AG10803 (cell line): ENCODE results near the gene COL1A2.

Experiments used
- DNase-seq: peaks from one replicate; pipeline ENCODE4 v3.0.0; 2010; ENCODE audit warnings: low read depth
- H3K4me3 ChIP-seq: 2 replicates; pipeline ENCODE4 v1.5.1; 2011; ENCODE audit warnings: mild to moderate bottlenecking, low read length, control low read depth
- TF ChIP-seq, protein P1 (sequence below): conservative IDR thresholded peaks from 2 replicates; pipeline ENCODE4 v1.5.1; 2011; ENCODE audit warnings: mild to moderate bottlenecking, low read length, control low read depth, inconsistent platforms

The COL1A2 gene

GRCh38 chr7:94391726-94392392 is 2.8 kb upstream of the COL1A2 start:
- TF ChIP-seq, protein P1, sequence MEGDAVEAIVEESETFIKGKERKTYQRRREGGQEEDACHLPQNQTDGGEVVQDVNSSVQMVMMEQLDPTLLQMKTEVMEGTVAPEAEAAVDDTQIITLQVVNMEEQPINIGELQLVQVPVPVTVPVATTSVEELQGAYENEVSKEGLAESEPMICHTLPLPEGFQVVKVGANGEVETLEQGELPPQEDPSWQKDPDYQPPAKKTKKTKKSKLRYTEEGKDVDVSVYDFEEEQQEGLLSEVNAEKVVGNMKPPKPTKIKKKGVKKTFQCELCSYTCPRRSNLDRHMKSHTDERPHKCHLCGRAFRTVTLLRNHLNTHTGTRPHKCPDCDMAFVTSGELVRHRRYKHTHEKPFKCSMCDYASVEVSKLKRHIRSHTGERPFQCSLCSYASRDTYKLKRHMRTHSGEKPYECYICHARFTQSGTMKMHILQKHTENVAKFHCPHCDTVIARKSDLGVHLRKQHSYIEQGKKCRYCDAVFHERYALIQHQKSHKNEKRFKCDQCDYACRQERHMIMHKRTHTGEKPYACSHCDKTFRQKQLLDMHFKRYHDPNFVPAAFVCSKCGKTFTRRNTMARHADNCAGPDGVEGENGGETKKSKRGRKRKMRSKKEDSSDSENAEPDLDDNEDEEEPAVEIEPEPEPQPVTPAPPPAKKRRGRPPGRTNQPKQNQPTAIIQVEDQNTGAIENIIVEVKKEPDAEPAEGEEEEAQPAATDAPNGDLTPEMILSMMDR = no peak
- DNase-seq = peak; percentile 89
- H3K4me3 ChIP-seq = peak overlapping the region; percentile 35

GRCh38 chr7:94392393-94392786 is 2.3 kb upstream of the COL1A2 start:
- H3K4me3 ChIP-seq = peak overlapping the region; percentile 35
- DNase-seq = peak; percentile 18
- TF ChIP-seq, protein P1 = no peak

GRCh38 chr7:94393246-94394108 is 1.2 kb upstream of the COL1A2 start:
- peak overlapping the region; percentile 96 for H3K4me3 ChIP-seq
- TF ChIP-seq, protein P1 = no peak
- peak; percentile 79 for DNase-seq

- DNase-seq = peak; percentile 86
- peak overlapping the region; percentile 96 for H3K4me3 ChIP-seq
- TF ChIP-seq, protein P1 = no peak
These were observed 622 bp upstream of the COL1A2 start for GRCh38 chr7:94394109-94394436.

- TF ChIP-seq, protein P1 = peak; percentile 73
- H3K4me3 ChIP-seq = peak overlapping the region; percentile 96
- peak; percentile 87 for DNase-seq
These were observed 694 bp downstream of the COL1A2 start for GRCh38 chr7:94395141-94396036.

GRCh38 chr7:94396037-94396431 is 1.3 kb downstream of the COL1A2 start:
- peak; percentile 85 for DNase-seq
- H3K4me3 ChIP-seq = peak overlapping the region; percentile 96
- TF ChIP-seq, protein P1 = no peak
